B cell (primary cell): ENCODE results near the gene HSPA12A.

Source experiments
- CTCF ChIP-seq: fragments of 200-600 bp; IDR thresholded peaks from one replicate; pipeline ENCODE4 v1.8.0; 2022; ENCODE audit warnings: antibody characterized with exemption, mild to moderate bottlenecking
- EZH2 ChIP-seq: IDR thresholded peaks from 2 replicates; pipeline ENCODE4 v1.6.1; 2012; ENCODE audit warnings: borderline replicate concordance, low read depth, mild to moderate bottlenecking, moderate library complexity, low read length; ENCODE audit not compliant: insufficient read depth, poor library complexity, severe bottlenecking

DNA sequence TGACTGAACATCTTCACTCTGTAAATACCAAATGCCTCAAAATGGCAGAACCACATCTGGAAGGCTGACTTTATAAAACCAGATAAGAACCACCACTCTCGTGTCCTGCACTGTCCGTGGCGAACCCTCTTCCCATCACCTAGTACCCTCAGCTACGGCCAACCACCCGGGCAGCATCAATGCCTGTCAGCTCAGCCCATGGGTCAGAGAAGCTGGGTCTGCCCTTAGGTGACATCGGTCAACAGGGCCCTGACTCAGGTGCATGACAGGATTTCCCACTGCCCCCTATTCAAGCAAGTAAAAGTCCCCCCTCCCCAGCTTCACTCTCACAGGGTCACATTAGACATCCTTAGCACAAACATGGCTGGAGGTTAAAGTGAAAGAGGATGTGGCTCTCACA lies 56.6 kb downstream of the HSPA12A start:
- no peak for TF ChIP-seq CTCF
- no peak for TF ChIP-seq EZH2
